Measurements from ENCODE around the gene GPX4.

The GPX4 gene

GRCh38 chr19:1106841-1107660, 3.3 kb downstream of the GPX4 start:
- no peak for TF ChIP-seq CTCF (IDR thresholded peaks at IDR 0.05; ENCODE audit: low read depth, low read length, missing control alignments)
- DNase-seq (ENCODE audit: low read depth) = no peak

GRCh38 chr19:1107661-1108261, 4.0 kb downstream of the GPX4 start:
- no peak for TF ChIP-seq CTCF (IDR thresholded peaks at IDR 0.05; ENCODE audit: low read depth, low read length, missing control alignments)
- H3K4me3 ChIP-seq (ENCODE audit: low read depth, low read length) = no peak overlapping the region
- DNase-seq (ENCODE audit: low read depth) = no peak

More at GRCh38 chr19:1106841-1107660, 3.3 kb downstream of the GPX4 start:
- H3K4me3 ChIP-seq (ENCODE audit: low read depth, low read length) = no peak overlapping the region

- H3K4me3 ChIP-seq (ENCODE audit: low read depth, low read length) = no peak overlapping the region
Measured at GRCh38 chr19:1108291-1109031, 4.7 kb downstream of the GPX4 start.

GRCh38 chr19:1109032-1109551, 5.3 kb downstream of the GPX4 start:
- no peak for TF ChIP-seq CTCF (IDR thresholded peaks at IDR 0.05; ENCODE audit: low read depth, low read length, missing control alignments)
- H3K4me3 ChIP-seq (ENCODE audit: low read depth, low read length) = no peak overlapping the region
- no peak for DNase-seq (ENCODE audit: low read depth)

More at GRCh38 chr19:1108291-1109031, 4.7 kb downstream of the GPX4 start:
- no peak for DNase-seq (ENCODE audit: low read depth)
- no peak for TF ChIP-seq CTCF (IDR thresholded peaks at IDR 0.05; ENCODE audit: low read depth, low read length, missing control alignments)

GRCh38 chr19:1109697-1110671, 6.2 kb downstream of the GPX4 start:
- DNase-seq (ENCODE audit: low read depth) = no peak
- no peak overlapping the region for H3K4me3 ChIP-seq (ENCODE audit: low read depth, low read length)
- TF ChIP-seq CTCF (IDR thresholded peaks at IDR 0.05; ENCODE audit: low read depth, low read length, missing control alignments) = no peak
